ENCODE data around the gene MAP1S.
A peak's percentile ranks its signal among the peaks of the same experiment; 100 is the strongest.

The MAP1S gene, protein sequence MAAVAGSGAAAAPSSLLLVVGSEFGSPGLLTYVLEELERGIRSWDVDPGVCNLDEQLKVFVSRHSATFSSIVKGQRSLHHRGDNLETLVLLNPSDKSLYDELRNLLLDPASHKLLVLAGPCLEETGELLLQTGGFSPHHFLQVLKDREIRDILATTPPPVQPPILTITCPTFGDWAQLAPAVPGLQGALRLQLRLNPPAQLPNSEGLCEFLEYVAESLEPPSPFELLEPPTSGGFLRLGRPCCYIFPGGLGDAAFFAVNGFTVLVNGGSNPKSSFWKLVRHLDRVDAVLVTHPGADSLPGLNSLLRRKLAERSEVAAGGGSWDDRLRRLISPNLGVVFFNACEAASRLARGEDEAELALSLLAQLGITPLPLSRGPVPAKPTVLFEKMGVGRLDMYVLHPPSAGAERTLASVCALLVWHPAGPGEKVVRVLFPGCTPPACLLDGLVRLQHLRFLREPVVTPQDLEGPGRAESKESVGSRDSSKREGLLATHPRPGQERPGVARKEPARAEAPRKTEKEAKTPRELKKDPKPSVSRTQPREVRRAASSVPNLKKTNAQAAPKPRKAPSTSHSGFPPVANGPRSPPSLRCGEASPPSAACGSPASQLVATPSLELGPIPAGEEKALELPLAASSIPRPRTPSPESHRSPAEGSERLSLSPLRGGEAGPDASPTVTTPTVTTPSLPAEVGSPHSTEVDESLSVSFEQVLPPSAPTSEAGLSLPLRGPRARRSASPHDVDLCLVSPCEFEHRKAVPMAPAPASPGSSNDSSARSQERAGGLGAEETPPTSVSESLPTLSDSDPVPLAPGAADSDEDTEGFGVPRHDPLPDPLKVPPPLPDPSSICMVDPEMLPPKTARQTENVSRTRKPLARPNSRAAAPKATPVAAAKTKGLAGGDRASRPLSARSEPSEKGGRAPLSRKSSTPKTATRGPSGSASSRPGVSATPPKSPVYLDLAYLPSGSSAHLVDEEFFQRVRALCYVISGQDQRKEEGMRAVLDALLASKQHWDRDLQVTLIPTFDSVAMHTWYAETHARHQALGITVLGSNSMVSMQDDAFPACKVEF

DNA sequence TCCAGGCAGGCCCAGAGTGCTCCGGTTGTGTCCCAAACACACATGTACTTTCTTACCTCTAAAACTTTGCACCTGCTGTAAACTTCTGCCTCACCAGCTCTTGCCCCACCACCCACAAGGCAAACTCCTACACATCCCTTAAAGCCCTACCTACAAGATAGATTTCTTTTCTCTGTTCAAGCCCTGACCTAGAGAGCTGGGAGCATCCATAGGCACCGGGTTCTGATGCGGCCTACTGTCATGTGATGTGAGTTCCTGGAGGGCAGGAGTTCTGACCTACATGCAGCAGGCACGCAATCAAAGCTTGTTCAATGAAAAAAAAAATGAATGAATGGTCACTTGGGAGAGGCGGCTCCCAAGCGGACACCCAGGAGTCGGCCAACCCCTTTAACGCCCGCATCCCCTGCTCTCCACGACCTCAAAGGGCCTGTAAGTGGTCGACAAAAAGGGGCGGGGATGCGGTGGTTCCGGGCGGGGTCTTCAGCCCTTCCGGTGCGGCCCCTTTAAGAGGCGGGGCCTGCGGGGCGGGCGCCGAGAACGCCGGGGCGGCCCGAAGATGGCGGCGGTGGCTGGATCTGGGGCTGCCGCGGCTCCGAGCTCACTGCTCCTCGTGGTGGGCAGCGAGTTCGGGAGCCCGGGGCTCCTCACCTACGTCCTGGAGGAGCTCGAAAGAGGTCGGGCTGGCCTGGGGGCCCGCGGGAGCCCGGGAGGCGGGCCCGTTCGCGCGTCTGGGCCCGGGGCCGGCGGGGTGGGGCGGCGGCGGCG is at the start of gene MAP1S:
TSS of gene MAP1S (plus strand) at position 534 of the 765 bp plus-strand sequence. CDS start at position 557, 23 bp downstream.
- peak in 42 of 56 donors; percentile 6 to 71 (median 34) for DNase-seq

DNA sequence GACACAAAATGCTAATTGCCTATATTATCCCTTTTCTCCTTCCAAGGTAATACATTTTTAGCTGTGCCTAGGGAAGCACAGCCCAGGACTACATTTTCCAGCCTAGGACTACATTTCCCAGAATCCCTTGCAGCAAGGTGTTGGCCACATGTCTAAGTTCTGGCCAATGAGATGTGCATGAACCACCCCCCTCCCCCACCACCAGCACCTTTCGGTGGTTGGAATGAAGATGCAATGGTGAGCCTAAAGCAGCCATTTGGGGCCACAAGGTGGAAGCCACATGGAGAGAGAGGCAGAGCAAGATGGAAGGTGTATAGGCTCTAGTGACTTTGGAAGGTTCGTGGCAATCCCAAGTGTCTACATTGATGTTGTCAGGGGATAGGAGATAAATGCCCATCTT is 47.4 kb upstream of the MAP1S start:
- DNase-seq, result peak in 1 of 56 donors; percentile 3

DNA sequence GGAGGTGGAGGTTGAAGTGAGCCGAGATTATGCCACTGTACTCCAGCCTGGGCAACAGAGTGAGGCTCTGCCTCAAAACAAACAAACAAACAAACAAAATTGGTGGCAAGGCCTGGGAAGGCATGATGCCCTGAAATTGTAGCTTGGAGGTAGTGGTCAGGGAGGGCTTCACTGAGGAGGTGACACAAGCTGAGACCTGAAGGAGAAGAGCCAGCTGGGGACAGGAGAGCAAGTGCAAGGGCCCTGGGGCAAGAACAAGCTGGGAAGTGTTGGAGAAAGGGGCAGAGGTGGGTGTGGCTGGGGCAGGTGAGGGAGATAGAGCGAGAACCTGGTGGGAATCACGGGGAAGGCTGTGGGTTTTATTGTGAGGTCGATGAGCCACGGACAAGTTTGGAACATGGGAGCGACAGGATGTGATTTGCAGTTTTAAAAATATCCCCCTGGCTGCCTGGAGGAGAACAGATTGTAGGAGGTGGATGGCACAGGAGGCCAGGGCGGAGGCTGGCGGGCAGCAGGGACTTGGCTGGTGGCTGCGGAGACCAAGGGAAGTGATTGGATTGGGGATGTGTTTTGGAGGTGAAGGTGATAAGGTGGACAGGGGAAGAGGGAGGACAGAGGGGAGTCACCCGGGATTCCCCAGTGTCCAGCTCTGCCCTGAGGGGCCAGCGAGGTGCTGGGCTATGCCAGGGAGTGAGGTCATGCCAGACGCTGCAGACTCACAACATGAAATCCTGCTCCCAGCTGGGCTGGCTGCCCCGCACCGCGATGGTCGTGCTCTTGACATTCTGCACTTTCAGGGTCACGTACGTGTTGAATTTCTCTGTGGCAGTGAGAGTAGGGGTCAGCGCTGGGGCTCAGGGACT is 45.1 kb upstream of the MAP1S start:
- DNase-seq, result no peak

DNA sequence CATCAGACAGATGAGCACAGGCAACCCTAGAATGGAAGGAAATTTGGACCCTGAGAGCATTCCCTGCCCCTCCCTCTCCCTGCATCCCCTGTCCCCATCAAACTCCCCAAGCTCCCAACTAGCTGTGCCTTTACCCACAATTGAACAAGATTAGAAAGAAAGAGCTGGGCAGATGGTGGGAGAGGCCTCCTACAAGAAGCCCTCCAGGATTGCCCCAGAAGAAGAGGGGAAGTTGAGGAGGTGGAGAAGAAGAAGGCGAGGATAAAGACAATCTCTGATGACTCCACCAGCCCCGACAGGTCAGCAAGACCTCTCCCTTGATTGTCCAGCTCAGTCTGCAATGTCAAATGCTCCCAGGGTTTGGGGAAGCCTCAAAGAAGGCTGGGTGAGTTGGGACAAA is 43.0 kb upstream of the MAP1S start:
- DNase-seq, result no peak

DNA sequence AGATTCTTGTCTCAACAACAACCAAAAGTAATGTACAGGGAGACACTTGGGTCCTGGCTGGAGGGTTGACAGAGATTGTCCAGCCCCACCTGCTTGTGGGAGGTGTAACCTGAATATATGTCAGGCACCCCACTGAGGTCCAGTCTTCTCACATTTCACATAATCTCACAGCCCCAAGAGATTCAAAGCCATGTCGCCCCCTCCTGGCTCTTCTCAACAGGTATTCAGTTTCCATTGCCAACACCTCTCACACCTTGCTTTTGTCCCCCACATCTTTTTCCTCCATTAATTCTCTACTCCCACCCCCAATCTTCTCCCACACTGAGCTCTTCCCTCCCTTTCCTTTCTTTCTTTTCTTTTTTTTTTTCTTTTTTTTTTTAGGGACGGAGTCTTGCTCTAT is 42.3 kb upstream of the MAP1S start:
- DNase-seq, result no peak

DNA sequence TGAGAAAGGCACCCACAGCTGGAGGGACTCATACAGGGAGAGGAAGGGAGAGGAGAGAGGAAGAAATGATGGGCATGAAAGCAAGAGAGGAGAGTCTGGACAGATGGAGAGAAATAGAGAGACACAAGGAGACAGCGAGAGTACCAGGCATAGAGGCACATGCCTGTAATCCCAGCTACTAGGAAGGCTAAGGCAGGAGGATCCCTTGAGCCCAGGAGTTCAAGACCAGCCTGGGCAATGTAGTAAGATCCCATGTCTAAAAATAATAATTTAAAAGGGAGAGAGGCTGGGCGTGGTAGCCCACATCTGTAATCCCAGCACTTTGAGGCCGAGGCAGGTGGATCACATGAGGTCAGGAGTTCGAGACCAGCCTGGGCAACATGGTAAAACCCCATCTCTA is 40.4 kb upstream of the MAP1S start:
- no peak for DNase-seq

DNA sequence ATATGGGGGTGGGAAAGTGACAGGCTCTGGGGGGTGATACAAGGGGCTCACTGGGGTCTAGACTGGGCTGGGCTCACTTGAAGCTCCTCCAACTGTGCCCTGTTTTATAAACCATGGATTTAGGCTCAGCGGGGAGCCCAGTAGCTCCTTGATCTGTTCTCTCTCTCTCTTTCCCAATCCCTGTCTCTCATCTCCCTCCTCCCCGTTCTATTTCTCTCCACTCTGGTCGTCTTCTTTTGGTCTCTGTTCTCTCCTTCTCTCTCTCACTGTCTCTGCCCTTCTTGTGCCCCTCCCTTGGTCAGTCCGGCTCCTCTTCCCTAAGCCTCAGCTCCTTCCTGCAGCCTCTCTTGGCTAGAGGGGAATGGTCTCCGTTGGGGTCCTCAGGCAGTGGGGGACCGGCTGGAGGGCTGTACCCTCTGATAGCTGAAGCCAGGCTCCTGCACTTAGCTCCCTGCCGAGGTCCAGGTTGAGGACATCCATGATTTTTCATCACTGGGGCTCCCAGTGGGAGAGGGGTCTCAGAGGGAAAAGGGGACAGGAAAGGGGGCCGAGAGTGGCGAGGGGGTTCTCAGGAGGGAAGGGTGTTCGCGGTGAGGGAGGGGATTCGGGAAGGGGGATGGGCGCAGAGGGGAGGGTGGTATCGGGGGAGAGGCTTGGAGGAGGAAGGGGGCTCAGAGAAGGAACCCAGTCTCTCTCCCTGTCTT is 39.6 kb upstream of the MAP1S start:
- no peak for DNase-seq

DNA sequence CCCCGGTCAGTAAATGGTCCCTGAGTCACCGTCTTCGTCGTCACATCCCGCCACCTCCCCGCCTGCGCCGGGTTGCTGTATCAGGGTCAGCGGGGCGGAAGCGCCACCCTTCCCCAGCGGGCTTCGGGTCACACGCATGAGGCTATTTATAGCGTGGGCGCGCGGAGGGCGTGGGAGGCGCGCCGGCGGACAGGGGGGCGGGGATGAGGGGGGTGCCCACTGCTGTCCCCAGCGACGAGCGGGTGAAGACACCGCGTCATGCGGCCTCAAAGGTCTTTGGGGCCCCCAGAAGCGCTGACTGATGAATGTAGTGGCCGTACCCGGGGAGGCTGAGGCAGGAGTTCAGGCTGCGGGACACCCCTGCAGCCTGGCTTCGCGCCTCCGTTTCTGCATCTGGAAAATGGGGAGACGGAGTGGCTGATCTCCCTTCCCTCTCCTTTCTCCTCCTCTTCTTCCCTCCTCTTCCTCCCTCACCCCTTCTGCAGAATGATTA is 39.0 kb upstream of the MAP1S start:
- peak in 19 of 56 donors; percentile 1 to 68 (median 14) for DNase-seq

DNA sequence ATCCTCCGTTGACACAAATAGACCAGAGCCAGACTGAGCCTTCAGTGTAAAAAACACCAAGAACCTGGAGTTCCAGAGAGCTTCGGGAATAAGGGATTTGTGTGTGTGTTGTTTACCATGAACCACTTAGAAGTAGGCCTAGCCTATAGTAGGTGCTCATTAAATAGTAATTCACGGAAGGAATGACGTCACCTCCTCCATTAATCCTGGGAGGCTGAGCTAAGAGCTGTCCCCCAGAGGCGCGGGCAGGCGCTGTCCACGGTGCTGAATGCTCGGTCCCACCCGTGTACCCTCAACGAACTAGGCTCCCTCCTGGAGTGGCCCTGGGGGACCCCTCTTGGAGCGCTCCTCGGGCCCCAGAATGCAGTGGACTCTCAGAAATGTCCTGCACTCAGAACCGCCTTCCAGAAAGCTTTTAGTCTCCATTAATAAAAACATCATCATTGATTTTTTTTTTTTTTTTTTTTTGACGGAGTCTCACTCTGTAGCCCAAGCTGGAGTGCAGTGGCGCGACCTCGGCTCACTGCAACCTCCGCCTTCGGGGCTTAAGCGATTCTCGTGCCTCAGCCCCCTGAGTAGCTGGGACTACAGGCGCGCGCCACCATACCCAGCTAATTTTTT is 37.7 kb upstream of the MAP1S start:
- peak in 2 of 56 donors; percentile 4 to 9 for DNase-seq

DNA sequence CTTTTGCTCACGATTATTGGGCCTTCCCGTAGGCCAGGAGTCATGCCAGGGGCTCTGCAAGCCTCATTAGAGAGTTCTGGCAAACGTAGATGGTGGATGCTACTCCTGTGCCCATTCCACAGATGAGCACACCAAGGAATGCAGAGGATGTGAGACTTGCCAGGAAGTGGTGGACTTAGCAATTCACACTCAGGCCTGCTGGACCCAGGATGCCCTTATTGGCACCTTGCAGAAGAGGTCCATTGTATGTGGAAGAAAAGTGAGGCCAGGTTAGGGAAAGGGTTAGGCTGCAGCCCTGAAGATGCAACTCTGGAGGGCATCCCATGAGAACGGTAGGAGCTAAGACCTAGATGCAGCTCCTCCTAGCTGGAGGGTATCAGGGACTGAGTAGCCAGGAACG is 37.0 kb upstream of the MAP1S start:
- no peak for DNase-seq

DNA sequence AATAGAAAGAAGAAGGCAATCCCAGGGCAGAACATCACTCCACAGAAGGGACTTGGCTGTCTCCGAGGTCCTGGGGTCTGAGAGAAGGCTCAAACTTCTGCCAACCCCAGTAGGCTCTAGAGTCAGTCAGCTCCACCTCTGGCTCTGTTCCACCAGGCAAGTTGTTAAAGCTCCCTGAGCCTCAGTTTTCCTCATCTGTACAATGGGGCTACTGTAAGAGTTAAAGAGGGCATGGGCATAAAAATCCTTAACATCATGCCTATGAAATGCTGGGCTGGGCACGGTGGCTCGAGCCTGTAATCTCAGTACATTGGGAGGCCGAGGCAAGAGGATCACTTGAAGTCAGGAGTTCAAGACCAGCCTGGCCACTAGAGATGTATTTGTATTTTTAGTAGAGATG is 36.2 kb upstream of the MAP1S start:
- no peak for DNase-seq

DNA sequence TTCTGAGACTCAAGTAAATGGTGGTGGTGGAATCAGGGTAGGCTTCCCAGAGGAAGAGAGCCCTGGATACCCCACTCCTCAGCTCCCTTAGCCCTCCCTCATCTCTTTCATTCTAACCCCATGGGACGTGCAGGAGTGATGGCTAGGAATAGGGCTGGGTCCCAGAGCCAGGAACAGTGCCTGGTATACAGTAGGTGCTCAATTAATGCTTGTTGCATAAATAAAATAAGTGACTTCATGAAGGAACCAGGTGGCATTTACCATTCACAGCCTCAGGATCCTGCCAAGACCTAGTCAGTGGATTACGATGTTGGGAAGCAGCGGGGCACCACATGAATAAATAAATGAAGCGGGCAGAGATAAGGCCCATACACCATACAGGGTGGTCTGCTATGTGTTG is 35.0 kb upstream of the MAP1S start:
- DNase-seq, result no peak

DNA sequence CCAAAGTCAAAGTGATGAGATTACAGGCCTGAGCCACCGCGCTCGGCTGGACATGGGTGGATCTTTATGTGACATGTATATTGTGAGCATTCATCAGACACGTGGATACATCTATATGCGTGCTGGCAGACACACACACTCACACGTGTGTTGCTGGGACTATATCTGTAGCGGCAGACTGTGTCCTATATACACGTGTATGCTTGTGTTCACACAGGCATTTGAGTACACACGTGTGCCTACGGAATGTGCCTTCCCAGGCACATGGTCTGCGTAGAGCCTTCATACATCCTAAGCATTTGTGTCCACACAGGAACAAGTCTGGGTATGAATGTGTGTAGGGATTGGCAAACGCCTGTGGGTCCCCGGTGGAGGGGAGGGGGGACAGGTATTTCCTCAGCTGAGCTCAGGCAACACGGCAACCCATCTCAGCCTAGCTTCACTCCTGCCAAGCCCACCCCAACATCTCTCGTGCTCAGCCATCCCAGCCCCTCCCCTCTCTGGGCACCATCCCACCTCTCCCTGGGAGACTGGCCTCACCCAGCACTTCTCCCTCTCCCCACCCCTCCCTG is 33.7 kb upstream of the MAP1S start:
- peak in 1 of 56 donors; percentile 26 for DNase-seq

DNA sequence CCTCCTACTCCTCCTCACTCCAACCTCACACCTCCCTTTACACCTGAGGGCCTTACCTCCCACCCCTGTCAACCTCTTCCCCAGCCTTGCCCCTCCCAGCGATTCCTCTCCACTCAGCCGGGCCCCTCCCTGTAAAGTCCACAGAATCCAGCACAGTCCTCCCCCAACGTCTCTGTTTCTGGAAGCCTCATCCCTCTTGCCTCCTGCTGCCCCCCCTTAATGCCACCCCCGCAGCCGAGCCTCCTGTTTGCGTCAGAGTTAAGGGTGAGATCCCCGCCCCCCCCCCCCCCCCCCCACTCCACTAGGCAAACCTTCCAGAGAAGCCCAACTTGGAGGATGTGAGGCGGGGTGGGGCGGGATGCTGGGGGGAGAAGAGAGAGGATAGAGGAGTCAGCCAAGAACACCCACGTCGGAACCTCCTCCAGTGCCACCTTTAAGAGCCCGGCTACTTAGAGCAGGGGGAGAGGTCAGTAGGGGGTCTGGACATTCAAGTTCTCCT is 33.2 kb upstream of the MAP1S start:
- peak in 36 of 56 donors; percentile 2 to 75 (median 32) for DNase-seq

DNA sequence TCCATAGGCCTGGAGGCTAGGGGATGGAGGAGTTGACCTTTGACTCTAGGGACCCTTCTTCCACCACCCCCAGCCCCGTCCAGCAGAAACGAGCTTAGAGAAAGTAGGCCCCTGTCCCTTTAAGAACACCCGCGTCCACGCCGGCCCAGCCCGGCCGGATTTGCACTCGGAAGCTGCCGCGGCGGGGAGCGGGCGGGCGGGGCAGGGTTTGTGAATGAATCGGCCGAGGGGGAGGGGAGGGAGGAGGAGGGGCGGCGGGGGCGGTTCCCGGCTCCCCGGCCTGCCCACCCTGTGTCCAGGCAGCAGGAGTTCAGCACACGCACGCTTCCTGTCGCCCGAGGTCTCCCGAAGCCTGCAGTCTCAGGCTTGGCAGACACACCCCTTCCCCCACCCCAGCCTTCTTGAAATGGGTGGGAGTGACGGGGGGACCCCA is 32.7 kb upstream of the MAP1S start:
- DNase-seq, result peak in 8 of 56 donors; percentile 10 to 49 (median 19)

DNA sequence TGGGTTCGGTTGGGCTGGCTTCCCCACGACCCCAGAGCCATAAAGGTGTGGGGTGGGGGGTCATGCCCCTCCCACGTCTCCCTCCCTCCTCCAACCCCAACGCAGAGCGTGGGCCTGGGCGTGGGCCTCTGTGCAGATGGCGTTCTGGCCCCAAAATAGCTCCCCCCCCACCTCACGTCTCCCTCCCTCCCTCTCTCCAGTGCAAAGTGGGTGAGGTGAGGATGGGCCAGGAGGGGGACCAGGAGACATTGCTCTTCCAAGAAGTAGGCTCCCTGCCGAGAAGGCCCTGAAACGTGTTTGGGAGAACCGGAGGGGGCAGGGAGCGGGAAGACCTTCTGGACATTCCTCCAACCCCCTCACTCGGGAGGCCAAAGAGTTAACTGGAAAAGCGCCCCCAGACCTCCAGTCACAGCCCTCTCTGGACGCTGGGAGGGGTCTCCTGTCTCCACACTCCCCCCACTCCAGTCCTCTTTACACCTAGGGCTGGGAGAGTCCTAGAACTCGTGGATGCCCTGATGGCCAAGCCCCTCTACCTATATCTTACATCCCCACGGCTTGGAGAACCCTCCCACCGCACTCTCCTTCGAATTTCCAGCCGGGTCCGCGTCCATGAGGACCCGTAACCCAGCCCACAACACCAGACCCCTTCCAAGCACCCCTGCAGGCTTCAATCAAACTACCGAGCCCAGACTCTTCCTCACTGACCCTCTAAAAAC is 32.0 kb upstream of the MAP1S start:
- peak in 9 of 56 donors; percentile 3 to 49 (median 6) for DNase-seq

Data from nucleus accumbens (tissue), 56 donors.